ENCODE results near the gene SLC7A6. TPM values are rescaled to one million over a fixed set of nuclear protein-coding genes. Genes with fewer than 3 reads are reported as not detected.

SLC7A6 gene
- total RNA-seq (2014; rRNA removed; shearing (Covaris generic)), result 14.8 and 26.6 TPM in 2 replicates
- 14.7 and 15.0 TPM in 2 replicates for polyA plus RNA-seq (2015; cell fraction: cytosol; rRNA removed)
- 79.3 and 89.5 TPM in 2 replicates for polyA plus RNA-seq (2015; cell fraction: nucleus; rRNA removed)

- peak; percentile 78 for DNase-seq (ENCODE audit: low read depth)
These were observed at the start of gene SLC7A6 for GRCh38 chr16:68264128-68265077. Gene SLC7A6 (plus strand): TSS chr16:68264526. CDS start chr16:68274727, 10,201 bp downstream.

- no peak for DNase-seq (ENCODE audit: low read depth)
These were observed 49.6 kb upstream of the SLC7A6 start for GRCh38 chr16:68214726-68215125.

DNA sequence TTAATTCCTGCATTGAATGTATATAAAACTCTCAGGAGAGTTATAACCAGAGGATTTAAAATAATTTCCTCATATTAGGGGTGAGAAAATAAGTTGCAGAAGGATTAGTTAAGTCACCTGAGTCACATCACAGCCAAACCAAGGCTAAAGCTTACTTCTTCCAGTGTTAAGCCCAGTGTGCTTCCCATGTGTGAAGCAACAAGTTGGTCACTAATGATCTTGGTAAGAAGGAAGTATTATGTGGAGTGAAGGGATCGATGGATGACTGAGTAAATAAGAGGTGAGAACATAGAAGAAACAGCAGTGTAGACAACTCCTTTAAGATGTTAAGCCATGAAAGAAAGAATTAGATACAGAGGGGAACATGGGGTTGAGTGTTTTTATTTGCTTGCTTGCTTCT is 49.0 kb upstream of the SLC7A6 start:
- no peak for DNase-seq (ENCODE audit: low read depth)

DNA sequence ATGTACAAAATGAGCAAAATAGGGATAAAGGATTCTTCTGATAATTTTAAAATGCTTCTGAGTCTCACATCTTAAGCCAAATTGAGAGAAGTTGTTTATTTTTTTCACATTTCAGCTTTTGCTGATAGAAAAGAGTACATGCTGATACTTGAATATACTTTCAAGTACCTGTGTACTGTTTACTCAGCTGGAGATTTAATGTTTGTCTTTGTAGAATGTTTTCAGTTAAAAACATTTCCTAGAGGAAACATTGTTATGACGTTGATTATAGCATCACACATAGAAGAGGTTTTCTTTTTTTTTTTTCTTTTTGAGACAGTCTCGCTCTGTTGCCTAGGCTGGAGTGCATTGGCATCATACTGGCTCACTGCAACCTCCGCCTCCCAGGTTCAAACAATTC is 48.1 kb upstream of the SLC7A6 start:
- DNase-seq (ENCODE audit: low read depth), result no peak

DNA sequence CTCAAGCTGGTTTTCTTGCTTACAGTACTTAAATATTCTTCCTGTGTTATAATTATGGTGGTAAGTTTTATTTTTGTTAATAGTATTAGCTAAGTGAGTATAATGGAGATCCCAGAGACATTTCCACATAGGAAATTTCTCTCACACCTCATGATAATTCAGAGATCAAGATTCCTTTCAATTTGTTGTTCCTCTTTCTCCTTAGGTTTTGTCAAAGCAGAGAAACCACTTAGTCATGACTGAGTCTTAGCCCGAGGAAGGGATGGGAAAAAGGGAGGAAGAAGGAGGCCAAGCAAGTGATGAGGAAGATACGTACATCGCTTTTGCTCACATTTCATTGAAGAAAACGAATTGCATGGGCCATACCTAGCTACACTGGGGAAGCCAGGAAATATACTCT is 46.8 kb upstream of the SLC7A6 start:
- DNase-seq (ENCODE audit: low read depth), result no peak

DNA sequence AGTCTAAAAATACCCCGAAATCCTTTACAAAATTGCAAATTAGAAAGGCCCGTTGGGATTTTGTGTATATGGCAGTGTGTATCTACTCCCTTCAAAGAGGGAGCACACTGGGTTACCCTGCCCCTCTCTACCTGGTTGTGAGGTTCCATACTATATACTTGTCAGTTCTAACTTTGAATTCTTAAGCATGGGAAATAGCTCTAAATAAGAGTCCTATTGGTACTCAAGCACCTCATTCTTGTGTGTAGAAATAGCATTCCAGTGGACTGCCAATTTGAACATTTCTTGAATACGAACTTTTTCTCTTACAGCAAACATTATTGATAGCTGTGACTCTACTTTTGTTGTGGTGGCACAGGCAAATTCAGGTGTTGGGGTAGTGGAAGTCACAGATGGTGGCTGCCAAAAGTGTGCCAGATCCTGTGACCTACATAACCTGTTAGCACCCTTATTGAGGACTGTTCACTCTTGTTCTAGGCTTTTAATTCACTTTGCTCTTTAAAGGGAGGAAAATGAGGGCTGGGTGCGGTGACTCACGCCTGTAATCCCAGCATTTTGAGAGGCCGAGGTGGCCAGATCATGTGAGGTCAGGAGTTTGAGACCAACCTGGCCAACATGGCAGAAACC is 44.5 kb upstream of the SLC7A6 start:
- DNase-seq (ENCODE audit: low read depth), result no peak

DNA sequence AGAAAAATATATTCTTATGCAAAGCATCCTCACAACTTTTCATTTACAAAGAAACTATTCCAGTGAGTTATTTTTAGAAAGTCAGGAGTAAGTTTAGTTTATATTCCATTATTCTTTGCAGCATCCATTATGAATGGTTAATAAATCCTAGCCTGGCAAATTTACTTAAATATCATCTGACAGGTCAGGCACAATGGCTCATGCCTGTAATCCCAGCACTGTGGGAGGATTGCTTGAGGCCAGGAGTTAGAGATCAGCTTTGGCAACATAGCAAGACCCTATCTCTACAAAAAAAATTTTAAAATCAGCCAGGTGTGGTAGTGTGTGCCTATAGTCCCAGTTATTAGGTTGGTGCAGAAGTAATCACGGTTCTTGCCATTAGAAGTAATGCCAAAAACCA is 41.3 kb upstream of the SLC7A6 start:
- no peak for DNase-seq (ENCODE audit: low read depth)

DNA sequence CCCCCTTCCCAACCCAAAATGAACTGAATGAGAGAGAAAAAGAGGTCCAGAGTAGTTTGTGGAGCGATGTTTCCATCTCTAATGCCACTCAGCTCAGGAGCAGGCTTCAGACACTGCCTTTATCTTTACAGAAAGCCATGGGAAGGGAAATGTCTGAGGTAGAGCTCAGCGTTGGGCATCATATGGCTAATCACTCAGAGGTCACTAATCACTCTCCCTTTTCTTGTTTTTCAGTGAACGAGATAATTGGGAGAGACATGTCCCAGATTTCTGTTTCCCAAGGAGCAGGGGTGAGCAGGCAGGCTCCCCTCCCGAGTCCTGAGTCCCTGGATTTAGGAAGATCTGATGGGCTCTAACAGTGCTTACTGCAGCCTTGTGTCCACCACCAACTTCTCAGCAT is 38.2 kb upstream of the SLC7A6 start:
- DNase-seq (ENCODE audit: low read depth), result no peak

- DNase-seq (ENCODE audit: low read depth), result no peak
These were observed 37.0 kb upstream of the SLC7A6 start for GRCh38 chr16:68227183-68227793.

DNA sequence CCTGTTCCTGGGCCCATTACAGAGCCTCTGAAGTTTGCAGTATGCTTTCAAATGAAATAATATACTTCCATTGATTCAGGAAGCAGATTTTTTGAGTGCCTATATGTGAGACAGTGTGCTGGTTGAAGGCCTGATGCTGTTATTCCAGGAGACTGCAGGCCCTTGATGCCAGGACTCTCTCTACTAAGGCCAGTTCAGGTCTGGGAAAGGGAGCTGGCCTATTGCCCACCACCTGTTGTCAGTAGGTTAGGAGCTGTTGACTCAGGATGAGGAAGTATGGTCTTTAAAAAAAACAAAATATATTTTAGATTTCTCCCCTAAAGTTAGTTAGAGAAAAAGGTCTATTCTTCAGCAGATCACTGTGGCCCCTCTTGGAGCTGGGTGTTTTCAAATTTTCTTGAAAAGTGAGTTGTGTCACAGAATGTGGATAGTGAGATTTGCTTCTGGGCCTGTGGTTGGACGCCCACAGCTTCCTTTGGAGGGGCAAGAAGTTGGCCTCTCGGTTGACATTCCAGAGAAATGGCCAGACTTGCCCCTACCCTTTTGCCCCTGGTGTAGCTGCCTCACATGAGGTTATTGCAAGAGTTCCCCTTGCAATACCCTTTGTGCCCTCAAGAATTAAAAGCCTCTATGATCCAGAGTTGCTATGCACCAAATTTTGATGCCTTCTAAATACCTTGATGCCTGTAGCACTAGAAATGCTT is 36.3 kb upstream of the SLC7A6 start:
- no peak for DNase-seq (ENCODE audit: low read depth)

- no peak for DNase-seq (ENCODE audit: low read depth)
These were observed 35.7 kb upstream of the SLC7A6 start for GRCh38 chr16:68228652-68229051.

DNA sequence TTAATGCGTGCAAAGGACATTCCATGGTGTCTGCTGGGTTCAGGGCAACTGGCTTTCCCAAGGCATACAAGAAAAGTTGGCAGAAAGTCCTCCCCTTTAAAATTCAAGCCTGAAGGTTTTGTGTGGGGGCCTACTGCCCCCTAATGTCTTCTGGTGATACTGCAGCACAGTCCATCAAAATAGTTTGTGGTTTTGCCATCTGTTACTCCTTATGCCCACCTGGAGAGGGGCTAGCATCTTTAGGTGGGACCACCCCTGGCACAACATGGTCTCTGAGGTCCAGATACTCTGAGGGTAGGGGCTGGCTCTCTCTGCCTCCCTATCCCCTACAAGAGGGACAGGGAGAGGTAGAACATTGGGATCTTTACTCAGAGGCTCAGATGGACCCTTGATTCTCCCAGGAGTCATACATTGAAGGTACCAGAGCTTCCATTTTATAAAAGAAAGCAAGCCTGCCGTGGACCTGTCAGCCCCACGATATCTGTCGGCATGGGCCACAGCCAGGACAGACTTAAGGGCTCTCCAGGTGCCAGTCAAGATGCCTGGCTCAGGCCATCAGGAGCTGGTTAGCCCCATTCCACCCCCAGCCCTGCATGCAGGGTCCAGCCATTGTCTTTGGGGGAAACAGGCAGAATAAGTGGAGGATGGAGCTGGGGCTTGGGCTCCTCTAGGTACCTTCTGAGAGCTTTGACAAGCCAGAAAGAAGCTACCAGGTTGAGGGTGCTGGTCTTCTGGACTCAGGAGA is 34.7 kb upstream of the SLC7A6 start:
- peak; percentile 55 for DNase-seq (ENCODE audit: low read depth)

GRCh38 chr16:68230176-68230571 is 34.2 kb upstream of the SLC7A6 start:
- DNase-seq (ENCODE audit: low read depth), result no peak

DNA sequence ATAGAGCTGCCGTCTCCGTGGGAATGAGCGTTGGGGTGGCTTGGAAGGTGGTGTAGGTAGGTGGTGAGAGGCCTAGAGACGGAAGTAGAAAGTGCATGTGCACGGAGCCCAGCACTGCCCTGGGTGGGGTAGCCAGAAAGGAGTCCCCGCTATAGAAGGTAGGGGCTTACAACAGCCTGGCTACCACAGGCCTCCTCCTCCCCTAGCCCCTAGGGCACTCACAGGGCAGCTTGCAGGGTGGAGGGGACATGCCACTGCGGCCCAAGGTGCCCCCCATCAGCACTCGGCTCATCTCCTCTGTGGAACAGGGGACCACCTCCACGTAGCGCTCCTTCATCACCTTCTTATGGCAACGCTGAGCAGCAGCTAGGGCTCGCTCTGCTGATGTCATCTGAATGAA is 33.4 kb upstream of the SLC7A6 start:
- DNase-seq (ENCODE audit: low read depth), result no peak

- DNase-seq (ENCODE audit: low read depth), result no peak
These were observed 32.8 kb upstream of the SLC7A6 start for GRCh38 chr16:68231384-68232136.

- DNase-seq (ENCODE audit: low read depth), result no peak
These were observed 32.0 kb upstream of the SLC7A6 start for GRCh38 chr16:68232335-68232734.

GRCh38 chr16:68233085-68233834 is 31.1 kb upstream of the SLC7A6 start:
- no peak for DNase-seq (ENCODE audit: low read depth)

GRCh38 chr16:68233835-68234187 is 30.5 kb upstream of the SLC7A6 start:
- DNase-seq (ENCODE audit: low read depth), result no peak
